Measurements from ENCODE around the gene GTPBP2.
"Not testable (repeated sequence)": the region's sequence is repeated elsewhere in the genome, so short reads cannot be mapped to it uniquely, and the experiment has no call there.

Gene GTPBP2, protein sequence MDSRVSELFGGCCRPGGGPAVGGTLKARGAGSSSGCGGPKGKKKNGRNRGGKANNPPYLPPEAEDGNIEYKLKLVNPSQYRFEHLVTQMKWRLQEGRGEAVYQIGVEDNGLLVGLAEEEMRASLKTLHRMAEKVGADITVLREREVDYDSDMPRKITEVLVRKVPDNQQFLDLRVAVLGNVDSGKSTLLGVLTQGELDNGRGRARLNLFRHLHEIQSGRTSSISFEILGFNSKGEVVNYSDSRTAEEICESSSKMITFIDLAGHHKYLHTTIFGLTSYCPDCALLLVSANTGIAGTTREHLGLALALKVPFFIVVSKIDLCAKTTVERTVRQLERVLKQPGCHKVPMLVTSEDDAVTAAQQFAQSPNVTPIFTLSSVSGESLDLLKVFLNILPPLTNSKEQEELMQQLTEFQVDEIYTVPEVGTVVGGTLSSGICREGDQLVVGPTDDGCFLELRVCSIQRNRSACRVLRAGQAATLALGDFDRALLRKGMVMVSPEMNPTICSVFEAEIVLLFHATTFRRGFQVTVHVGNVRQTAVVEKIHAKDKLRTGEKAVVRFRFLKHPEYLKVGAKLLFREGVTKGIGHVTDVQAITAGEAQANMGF

DNA sequence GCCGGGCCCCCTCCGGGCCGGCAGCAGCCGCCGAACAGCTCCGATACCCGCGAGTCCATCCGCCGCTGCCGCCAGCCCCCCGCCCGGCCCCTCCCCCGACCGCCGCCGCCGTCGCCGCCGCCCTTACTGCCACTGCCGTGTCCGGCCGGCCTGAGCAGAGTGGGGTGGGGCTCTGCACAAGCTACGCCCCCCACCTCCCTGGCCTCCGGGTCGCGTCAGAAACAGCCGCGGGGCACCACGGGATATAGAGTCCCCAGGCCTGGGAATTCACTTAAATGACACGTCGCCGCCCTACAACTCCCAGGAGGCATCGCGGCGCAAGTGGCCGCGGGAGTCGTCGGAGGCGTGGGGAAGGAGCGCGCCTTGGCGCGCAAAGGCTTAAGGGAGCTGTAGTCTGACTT lies at the start of gene GTPBP2:
Gene GTPBP2 (minus strand): TSS at position 161 of the 401 bp plus-strand sequence. CDS start 102 bp downstream, at position 59.
- DNase-seq = peak; percentile 95

DNA sequence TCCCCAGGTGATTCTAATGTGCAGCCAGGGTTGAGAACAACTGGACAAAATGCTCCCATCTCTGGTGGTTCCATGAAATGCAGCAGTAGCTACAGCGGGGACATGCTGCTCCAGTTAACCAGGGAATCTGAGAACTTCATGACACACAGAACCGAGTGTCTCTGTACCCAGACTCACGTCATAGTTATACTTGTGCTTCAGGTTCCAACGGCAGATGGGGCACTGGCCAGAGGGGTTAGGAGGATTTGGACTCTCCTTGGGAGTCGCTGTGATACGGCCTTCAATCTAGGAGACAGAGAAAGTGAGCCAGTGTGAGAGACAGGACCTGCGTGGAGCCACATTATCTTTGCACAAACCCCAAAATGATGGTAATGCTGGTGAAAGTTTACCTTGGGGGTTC lies 49.3 kb upstream of the GTPBP2 start:
- no peak for DNase-seq

DNA sequence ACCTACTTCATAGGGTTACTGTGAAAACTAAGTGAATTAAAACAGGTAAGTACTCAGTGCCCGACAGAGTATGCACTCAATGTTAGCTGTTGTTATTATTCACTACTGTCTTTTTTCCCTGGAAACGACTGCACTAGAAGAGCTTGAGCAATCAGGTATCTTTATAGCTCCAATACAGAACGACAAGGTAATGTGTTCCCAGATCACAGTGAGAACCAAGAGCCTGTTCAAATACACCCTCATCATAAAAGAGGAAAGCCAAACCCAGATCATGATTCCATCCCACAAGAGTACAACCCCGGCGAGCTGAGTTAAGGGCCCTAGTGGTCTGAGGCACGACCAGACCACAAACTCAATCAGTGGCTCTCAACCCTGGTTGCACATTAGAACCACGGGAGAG lies 48.7 kb upstream of the GTPBP2 start:
- DNase-seq = no peak

DNA sequence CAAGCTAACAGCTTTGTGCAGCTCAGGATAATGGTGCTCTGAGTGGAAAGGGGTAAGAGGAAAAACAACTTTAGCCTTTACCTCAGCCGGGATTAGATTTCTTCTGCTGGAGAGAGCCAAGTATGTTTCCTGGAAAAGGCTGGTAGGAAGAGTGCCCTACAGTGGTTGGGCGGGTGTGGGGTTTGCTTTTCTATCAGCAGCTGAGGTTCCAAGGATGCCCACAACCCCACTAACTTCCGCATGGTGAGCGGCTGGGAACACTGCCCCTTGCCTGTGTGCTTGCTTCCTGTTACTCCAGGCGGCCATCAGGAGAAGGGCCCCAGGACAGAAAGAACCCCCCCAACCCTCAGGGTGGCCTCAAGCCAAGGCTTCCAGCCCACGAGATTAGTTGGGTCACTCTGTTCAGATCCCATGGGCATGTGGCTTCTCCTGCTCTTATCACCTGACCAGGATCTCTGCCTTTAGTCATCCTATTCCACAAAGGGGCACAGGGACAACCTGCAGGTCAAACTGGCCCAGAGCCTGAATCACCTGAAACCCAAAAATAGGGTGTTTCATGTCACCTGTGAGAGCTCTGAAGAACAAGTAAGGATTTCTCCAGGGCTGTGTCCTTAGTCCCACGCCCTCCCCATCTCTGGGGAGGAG lies 48.0 kb upstream of the GTPBP2 start:
- no peak for DNase-seq

DNA sequence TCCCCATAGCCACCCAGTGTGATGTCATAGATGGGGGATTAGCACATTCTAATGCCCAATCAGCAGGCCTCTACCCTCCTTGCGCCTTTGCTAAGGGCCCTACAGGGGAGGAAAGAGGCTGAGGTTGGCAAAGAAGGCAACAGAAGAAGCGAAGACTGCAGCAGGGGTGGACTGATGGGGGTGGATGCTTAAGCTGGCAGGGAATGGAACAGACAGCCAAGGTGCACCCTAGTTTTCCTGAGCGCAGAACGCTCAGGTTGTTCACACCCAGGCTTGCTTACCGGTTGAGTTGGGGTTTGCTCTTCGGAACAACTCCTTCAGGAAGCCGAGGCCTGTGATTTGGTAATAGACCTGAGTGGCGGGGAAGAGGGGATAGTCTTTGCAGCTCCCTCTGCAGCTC lies 45.9 kb upstream of the GTPBP2 start:
- no peak for DNase-seq

DNA sequence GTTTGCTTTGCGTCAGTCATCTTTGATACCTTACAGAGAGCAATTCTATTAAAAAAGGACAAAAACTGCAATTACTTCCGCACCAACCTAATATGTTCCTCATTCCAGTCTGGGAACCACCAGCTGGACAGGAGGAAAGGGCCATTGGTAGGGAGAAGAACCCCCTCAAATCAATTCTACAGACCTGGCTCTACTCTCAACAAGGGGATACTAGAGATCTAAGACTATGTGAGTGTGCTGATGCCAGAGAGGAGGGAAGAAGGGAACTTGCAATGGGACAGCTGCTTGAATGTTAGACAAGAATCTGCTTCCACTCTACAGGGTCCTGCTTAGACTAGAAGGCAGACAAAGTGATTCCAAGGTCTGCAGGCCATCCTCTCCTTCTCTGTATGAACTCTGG lies 45.2 kb upstream of the GTPBP2 start:
- DNase-seq = no peak

DNA sequence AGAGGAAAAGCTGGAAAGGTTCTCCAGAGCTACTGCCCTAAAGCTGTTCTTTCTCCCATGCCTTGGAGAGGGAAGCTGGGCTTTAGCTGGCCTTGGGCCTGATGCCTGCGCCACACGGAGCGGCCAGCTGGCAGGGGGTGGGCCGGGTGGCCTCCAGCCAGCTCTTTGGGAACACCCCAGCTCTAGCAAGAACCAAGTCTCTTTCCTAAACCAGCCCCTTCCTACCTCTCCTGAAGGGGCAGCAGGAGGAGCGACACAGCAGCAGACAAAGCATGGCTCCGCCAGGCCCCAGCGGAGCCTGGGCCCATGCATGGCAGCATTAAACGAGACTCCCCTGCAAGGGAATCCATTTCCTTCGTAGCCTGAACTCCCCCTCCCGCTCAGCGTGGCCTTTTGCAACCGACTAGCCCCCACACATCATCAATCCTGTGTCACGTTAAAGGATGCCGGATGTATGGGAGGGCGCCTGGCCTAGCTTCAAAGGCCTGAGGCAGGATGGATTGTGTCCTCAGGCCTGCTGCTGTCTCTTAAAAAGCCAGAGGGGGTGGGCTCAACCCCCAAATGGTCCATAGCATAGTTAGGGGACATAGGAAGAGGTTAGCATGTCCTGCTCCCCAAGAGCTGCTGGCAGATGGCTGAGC lies 44.5 kb upstream of the GTPBP2 start:
- no peak for DNase-seq

DNA sequence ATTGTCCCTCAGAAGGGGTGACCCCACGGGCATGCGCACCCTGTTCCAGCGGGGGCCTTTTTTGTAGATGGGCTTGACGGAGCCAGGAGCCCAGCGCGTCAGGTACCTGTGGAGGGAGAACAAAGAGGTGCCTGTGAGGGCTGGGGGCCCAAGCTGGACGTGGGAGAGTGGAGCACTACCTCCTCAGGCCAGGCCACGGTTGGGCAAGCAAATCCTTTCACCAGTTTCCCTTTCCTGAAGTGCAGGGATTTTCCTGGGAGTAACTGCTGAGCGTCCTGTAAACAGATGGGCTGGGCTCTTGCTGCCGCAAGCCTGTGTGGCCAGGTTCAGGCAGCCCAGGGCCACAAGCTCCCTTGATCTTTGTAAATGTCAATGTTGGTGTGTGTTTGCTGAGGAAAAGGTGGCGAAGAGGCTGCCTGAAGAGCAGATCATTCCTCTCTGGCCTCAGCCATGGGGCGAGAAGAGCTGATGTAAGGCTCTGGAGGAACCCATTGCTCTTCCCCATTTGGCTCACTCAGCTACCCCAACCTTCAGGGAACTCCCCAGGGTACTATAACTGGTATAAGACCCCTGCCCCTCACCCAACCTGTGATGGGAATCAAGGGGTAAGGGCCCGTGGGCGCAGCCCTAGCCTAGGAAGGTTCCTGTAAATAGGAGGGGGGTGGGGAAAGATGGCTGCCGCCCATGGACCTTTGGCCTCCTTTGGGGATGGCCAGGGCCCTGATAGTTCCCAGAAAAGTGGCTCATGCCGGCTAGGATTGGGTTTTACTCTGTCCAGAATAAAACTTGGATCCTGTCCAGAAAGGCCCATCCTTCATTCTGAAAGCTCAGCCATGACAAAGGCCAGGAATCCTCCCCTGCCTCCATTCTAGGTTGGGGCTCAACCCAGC lies 43.0 kb upstream of the GTPBP2 start:
- DNase-seq = no peak

DNA sequence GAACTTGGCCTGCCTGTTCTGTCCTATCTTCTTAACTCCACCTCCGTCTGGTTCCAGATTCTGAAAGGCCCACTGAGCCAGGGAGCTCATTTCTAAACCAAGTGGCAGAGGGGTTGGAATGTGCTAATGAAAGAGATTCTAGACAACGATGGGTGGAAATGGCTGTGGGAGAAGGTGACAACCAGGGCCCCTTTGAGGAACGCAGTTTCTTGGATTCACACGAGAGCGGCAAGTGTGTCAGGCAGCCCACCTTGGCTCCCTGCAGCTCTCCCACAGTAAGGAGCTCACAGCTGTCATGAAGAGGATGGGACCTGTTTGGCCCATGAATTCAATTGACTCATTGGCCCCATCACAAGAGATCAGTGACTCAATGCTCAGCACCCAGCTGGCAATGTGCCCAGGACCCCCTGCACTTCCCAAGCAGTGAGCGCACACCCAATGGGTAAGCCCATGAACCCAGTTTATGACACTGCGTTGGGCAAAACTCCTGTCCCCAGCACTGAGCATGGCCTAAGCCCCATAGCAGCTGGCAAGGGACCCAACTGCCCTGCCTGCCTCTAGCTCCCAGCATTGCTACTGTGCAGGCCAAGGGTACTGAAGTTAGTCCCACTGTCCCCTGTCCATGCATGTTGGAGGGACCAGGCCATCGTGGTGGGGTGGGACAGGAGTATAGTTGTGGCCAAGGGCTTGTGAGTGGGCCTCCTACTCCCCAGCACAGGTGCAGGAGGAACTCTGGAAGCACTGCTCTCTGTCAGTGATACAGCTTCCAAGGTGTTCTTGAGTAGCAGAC lies 42.1 kb upstream of the GTPBP2 start:
- no peak for DNase-seq

DNA sequence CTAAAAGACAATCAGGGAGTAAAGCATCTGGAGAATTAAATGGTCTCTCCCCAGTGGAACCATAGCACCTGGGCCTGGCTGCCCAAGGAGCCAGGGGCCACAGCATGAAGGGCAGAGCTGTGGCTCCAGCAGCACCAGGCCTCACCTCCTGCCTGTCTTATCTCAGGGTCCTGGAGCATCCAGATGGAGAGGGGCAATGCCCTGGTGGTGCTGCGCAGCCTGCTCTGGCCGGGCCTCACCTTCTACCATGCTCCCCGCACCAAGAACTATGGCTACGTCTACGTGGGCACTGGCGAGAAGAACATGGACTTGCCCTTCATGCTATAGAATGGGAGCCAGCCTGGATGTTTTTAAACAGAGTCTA lies 41.5 kb upstream of the GTPBP2 start:
- no peak for DNase-seq

DNA sequence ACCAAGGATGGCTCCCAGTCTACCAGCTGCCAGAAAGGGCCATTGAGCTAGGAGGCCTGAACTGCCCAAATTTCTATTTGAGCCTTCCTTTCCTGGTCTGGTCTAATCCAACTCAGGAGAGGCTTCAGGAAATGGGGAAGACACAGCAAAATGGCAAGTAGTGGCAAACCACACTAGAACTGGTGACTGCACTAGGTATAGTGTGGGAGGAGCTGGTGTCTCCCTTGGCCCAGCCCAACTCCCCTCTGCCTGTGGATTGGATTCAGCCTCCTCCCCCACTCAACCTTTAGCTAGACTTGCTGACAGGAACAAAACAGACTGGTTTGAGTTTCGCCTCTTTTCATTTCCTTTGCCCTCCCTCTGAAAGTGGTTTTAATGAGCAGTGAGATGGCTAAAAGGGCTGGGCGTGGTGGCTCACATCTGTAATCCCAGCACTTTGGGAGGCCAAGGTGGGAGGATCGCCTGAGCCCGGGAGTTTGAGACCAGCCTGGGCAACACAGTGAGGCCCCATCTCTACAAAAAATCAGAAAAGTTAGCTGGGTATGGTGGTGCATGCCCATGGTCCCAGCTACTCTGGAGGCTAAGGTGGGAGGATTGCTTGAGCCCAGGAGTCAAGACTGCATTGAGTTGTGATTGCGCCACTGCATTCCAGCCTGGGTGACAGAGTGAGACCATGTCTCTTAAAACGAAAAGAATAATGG lies 41.0 kb upstream of the GTPBP2 start:
- DNase-seq = peak; percentile 5

DNA sequence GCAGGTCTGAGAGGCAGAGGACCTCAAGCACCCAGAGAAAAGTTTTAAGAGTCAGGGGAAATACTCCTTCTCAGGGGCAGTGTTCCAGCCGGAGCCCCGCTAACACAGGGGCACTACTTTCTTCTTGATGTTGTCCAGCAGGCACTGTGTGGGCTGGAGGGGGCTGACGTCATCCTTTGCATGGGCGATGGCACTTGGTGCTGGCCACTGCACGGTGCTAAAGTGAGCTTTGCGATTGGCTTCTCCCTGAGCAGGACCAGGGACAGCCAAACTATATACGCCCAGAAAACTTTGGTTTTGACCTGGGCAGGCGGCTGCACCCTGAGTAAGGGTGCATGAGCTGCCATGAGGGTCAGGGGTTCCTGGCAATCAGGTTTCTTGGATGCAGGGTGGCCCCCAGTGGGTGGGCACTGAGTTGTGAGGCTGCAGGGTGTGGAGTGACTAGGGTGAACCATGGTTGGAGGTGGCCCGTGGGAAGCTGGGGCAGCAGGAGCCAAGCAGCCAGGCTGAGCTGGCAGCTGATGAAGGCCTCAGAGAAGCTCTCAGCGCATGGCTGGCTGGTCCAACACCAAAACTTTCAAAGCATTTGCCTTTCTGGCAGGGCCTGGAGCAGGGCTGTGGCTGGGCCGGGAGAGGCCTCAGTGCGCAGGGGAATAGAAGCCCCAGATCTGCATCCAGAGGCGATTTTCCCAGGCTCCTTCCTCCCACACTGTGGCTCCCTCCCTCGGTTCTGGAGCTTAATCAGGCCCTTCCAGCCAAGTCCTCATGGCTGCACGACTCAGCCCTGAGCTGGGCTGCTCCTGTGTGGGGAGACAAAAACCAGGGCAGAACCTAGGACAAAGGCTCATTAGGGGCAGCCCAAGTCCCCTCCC lies 40.2 kb upstream of the GTPBP2 start:
- DNase-seq = peak; percentile 56

DNA sequence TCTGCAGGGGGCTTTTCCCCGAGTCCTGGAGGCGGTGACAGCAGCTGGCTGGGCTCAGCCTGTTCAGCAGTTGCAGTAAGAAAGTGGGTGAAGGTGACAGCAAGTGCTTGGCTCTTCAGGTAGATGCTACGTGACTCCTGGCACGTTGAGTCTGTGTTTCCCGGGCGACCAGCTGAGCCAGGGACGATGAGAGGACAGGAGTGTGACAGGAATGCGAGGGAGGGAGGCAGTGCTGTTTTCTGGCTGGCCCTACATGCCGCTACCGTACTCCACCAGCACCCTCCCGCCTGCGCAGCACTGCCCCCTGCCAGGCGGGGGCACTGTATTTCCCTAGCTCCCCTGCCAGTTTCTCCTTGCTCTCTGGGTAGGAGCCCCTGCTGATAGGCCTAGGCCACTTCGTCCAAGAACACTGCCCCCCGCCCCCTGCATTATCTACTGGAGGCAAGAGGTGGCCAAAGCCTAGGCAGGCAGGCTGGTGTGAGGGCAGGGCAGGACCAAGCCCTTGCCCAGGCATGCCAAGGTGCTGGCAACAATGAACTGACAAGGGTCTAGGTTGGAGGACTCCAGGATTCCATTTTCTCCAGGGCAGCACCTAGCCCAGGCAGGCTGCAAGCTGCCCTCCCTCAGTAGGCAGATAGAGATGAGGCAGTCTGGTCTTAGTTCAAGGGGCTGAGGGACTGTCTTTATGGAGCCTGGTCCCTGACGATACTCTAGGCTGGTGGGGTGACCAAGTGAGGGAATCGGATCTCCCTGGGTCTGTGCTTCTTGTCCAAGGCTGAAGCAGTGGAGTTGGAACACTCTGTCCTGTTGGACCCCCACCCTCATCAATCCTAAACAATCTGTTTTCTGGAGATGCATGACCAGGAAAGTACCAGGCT lies 39.3 kb upstream of the GTPBP2 start:
- DNase-seq = peak; percentile 95

DNA sequence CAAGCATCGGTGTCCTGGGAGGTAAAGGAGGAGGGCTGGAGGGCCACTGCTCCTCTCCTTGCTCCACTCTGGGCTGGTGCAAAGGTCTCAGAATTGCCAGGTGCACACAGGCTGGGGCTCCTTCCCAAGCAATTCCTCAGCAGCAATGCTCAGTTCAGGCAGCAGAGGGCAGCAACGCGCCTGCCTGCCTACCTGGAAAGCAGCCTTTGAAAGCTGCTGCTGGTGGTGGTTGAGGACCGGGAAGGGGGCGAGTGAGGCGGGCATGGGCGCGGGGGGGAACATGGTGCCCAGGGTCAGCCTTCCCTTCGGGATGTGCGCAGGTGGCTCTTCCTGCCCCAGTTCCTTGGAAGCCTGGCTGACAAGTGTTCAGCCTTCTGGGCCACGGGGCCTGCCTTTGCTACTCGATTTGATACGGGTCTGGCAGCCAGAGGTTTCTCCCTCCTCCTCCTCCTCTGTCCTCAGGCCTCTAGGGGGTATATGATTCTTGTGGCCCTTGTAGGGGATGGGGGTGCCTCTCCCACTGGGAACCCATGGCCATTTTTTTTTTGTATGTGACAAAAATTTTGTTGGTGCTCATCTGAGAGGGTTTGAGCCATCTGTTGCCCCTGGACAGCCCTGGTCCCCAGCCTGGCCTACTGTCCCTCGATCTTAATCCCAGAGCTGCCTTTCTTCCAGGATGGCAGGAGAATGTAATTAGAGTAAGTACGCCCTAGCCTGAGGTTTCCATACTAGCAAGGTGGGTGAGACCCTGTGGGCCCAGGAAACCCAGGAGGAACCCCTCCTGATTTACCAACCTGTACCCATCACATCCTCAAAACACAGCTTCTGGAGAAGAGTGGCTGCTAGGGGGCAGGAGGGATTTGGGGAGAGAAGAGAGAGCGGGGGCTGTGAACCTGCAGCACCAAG lies 38.4 kb upstream of the GTPBP2 start:
- DNase-seq = peak; percentile 80

DNA sequence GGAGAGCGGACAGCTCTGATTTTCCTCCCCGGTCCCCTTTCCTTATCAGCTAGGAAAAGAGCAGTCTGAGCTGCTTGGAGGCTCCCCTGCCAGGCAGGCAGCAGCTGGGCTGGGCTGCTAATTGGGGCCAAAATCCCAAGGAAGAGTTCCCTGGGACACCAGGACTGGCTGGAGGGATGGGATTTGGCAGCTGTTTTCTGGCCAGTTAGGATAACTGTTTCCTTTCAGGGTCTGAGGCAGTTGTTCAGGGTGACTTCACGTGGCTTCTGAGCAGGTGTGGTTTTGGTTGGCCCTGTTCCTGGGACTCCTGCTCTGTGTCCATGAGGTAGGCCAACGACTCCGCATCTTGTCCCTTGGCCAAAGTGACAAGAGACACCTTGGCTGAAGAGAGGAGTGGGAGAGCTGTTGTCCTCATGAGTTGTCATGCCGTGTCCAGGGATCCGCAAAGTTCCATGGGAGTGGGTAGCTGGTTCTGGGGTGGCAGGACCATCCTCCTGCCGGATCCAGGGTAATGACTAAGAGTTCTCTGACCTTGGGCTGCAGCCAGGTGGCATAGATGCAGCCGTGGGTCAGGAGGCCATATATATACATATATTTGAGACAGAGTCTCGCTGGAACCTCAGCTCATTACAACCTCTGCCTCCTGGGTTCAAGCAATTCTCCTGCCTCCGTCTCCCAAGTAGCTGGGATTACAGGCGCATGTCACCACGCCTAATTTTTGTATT lies 37.3 kb upstream of the GTPBP2 start:
- no peak for DNase-seq

DNA sequence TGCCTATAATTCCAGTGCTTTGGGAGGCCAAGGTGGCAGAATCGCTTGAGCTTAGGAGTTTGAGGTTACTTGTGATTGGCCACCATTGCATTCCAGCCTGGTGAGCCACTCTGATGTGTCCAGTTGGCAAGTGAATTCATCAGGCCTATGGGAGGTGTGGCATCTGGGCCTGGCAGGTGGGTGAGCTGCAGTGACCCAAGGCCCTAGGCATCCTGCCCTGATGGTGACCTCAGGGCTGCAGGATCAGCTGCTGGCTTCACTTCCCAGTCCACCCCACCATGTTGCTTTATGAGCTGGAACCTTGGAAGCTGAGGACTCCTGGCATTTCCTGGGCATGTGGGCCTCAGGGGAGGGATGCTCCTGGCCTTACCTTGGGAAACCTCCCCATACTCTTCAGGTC lies 36.3 kb upstream of the GTPBP2 start:
- DNase-seq = peak; percentile 33

DNA sequence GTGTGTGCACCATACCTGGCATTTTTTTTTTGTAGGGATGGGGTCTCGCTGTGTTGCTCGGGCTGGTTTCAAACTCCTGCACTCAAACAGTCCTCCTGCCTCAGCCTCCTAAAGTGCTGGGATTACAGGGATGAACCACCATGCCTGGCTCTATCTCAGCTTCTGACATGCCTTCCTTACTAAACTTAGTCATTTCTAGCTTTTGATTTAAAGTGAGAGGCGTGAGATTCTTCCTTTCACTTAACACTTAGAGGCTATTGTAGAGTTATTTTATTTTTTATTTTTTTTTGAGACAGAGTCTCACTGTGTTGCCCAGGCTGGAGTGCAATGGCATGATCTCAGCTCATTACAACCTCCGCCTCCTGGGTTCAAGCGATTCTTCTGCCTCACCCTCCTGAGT lies 33.9 kb upstream of the GTPBP2 start:
- not testable (repeated sequence) for DNase-seq

Data from kidney glomerular epithelial cell (primary cell).